Choroid plexus epithelial cell (primary cell): Measurements from ENCODE around the gene KRTAP4-11.
"Not testable (repeated sequence)": the region's sequence is repeated elsewhere in the genome, so short reads cannot be mapped to it uniquely, and the experiment has no call there.

ENCODE experiments used
- DNase-seq: peaks from one replicate; pipeline ENCODE4 v3.0.0-alpha.2; 2010; ENCODE audit warnings: low read depth
- H3K4me3 ChIP-seq: 2 replicates; pipeline ENCODE4 v1.5.1; 2011; ENCODE audit warnings: low read depth, mild to moderate bottlenecking, control low read depth, low read length, moderate library complexity
- CTCF ChIP-seq: conservative IDR thresholded peaks from 2 replicates; pipeline ENCODE4 v1.5.1; 2011; ENCODE audit warnings: low read depth, mild to moderate bottlenecking, control low read depth, inconsistent platforms, low read length, moderate library complexity

KRTAP4-11 gene

GRCh38 chr17:41133880-41134735 lies 15.9 kb upstream of the KRTAP4-11 start:
- peak; percentile 16 for DNase-seq
- TF ChIP-seq CTCF: no peak
- H3K4me3 ChIP-seq: no peak overlapping the region

- H3K4me3 ChIP-seq: no peak overlapping the region
- TF ChIP-seq CTCF: no peak
- peak; percentile 26 for DNase-seq
Observed at GRCh38 chr17:41131979-41132378, 13.8 kb upstream of the KRTAP4-11 start.

- no peak overlapping the region for H3K4me3 ChIP-seq
- TF ChIP-seq CTCF: no peak
- no peak for DNase-seq
Observed at GRCh38 chr17:41127371-41127770, 9.2 kb upstream of the KRTAP4-11 start.

- no peak for DNase-seq
- H3K4me3 ChIP-seq: no peak overlapping the region
- TF ChIP-seq CTCF: no peak
Observed at GRCh38 chr17:41126412-41126811, 8.2 kb upstream of the KRTAP4-11 start.

GRCh38 chr17:41125064-41125463 lies 6.9 kb upstream of the KRTAP4-11 start:
- DNase-seq: no peak
- TF ChIP-seq CTCF: no peak

GRCh38 chr17:41123991-41124371 lies 5.8 kb upstream of the KRTAP4-11 start, which contains the start of gene KRTAP4-12:
Gene KRTAP4-12 (minus strand): TSS chr17:41124182. CDS start chr17:41124122, 60 bp downstream.
- DNase-seq: peak; percentile 13

More at GRCh38 chr17:41125064-41125463, 6.9 kb upstream of the KRTAP4-11 start:
- no peak overlapping the region for H3K4me3 ChIP-seq

GRCh38 chr17:41123292-41123990 lies 5.3 kb upstream of the KRTAP4-11 start:
- not testable (repeated sequence) for DNase-seq, H3K4me3 ChIP-seq

More at GRCh38 chr17:41123991-41124371, 5.8 kb upstream of the KRTAP4-11 start, which contains the start of gene KRTAP4-12:
- not testable (repeated sequence) for H3K4me3 ChIP-seq
